ENCODE measurements around the gene DAO.

DAO gene

DNA sequence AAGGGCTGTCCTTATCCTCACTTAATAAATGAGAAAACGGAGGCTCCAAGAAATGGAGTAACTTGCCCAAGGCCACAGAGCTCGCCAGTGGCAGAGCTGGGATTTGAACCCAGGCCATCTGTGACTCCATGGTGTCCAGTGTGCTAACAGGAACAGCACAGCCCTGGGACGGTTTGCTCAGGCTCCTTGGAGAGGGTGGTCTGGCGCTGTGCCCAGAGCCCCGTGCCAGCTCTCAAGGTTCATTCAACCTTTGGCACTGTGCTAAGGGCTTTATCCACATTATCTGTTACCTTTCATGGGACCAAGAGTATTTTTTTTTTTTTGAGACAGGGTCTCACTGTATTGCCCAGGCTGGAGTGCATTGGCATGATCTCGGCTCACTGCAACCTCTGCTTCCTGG lies 8.1 kb downstream of the DAO start:
- no peak overlapping the region for H3K4me3 ChIP-seq (replicated peaks; ENCODE audit: insufficient read depth, low read length)
- TF ChIP-seq, protein P1, sequence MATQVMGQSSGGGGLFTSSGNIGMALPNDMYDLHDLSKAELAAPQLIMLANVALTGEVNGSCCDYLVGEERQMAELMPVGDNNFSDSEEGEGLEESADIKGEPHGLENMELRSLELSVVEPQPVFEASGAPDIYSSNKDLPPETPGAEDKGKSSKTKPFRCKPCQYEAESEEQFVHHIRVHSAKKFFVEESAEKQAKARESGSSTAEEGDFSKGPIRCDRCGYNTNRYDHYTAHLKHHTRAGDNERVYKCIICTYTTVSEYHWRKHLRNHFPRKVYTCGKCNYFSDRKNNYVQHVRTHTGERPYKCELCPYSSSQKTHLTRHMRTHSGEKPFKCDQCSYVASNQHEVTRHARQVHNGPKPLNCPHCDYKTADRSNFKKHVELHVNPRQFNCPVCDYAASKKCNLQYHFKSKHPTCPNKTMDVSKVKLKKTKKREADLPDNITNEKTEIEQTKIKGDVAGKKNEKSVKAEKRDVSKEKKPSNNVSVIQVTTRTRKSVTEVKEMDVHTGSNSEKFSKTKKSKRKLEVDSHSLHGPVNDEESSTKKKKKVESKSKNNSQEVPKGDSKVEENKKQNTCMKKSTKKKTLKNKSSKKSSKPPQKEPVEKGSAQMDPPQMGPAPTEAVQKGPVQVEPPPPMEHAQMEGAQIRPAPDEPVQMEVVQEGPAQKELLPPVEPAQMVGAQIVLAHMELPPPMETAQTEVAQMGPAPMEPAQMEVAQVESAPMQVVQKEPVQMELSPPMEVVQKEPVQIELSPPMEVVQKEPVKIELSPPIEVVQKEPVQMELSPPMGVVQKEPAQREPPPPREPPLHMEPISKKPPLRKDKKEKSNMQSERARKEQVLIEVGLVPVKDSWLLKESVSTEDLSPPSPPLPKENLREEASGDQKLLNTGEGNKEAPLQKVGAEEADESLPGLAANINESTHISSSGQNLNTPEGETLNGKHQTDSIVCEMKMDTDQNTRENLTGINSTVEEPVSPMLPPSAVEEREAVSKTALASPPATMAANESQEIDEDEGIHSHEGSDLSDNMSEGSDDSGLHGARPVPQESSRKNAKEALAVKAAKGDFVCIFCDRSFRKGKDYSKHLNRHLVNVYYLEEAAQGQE (IDR thresholded peaks at IDR 0.05; ENCODE audit: insufficient replicate concordance, low read depth): no peak
- H3K27ac ChIP-seq (replicated peaks): no peak overlapping the region
- H3K27me3 ChIP-seq (ENCODE audit: insufficient read depth, poor library complexity, severe bottlenecking): no peaks in the 10 kb centered on the region
- no peak for DNase-seq (ENCODE audit: low read depth in 1 of 2, low spot score in 1 of 2)

DNA sequence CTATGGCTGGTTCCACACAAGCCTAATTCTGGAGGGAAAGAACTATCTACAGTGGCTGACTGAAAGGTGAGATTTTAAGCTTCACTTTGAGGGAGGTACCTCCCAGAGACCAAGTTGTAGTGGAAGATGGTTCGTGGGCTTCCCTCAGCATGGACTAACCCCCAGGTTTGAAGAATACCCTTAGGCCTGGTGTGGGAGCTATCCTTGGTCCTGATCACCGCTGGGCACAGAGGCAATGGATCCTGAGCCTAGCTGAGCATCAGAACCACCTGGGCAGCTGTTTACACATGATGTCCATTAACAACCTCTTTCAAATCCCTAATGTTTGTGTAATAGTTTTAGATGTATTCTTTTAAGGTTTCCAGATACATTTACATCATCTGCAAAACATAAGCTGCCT lies 10.3 kb downstream of the DAO start:
- no peak for DNase-seq (ENCODE audit: low read depth in 1 of 2, low spot score in 1 of 2)
- H3K27ac ChIP-seq (replicated peaks): no peak overlapping the region
- TF ChIP-seq POLR2AphosphoS5 (IDR thresholded peaks at IDR 0.05; ENCODE audit: low read depth): no peak
- TF ChIP-seq, protein P2, sequence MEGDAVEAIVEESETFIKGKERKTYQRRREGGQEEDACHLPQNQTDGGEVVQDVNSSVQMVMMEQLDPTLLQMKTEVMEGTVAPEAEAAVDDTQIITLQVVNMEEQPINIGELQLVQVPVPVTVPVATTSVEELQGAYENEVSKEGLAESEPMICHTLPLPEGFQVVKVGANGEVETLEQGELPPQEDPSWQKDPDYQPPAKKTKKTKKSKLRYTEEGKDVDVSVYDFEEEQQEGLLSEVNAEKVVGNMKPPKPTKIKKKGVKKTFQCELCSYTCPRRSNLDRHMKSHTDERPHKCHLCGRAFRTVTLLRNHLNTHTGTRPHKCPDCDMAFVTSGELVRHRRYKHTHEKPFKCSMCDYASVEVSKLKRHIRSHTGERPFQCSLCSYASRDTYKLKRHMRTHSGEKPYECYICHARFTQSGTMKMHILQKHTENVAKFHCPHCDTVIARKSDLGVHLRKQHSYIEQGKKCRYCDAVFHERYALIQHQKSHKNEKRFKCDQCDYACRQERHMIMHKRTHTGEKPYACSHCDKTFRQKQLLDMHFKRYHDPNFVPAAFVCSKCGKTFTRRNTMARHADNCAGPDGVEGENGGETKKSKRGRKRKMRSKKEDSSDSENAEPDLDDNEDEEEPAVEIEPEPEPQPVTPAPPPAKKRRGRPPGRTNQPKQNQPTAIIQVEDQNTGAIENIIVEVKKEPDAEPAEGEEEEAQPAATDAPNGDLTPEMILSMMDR (IDR thresholded peaks at IDR 0.05; ENCODE audit: insufficient read depth, low read length): no peak
- TF ChIP-seq GABPA (IDR thresholded peaks at IDR 0.05; ENCODE audit: low read depth): no peak
- TF ChIP-seq SPI1 (IDR thresholded peaks at IDR 0.05; ENCODE audit: borderline replicate concordance, low read depth): no peak
- TF ChIP-seq, protein P1 (IDR thresholded peaks at IDR 0.05; ENCODE audit: insufficient replicate concordance, low read depth): peak; percentile 96
- H3K4me3 ChIP-seq (replicated peaks; ENCODE audit: insufficient read depth, low read length): no peak overlapping the region
- H3K27me3 ChIP-seq (ENCODE audit: insufficient read depth, poor library complexity, severe bottlenecking): no peaks in the 10 kb centered on the region

DNA sequence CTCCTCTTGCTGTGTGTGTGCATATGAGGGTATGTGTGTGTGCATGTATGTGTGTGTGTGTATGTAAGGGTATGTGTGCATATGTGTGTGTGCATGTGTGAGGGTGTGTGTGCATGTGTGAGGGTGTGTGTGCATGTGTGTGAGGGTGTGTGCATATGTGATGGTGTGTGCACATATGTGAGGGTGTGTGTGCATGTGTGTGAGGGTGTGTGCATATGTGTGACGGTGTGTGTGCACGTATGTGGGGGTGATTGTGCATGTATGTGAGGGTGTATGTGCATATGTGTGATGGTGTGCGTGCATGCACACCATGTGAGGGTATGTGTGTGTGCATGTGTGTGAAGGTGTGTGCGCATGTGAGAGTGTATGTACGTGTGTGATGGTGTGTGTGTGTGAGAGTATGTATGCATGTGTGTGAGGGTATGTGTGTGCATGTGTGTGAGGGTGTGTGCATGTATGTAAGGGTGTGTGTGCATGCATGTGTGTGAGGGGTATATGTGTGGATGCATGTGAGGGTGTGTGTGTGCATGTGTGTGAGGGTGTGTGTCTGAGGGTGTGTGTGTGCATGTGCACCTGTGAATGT lies 15.4 kb downstream of the DAO start:
- H3K27me3 ChIP-seq (ENCODE audit: insufficient read depth, poor library complexity, severe bottlenecking): no peaks in the 10 kb centered on the region
- no peak overlapping the region for H3K27ac ChIP-seq (replicated peaks)
- TF ChIP-seq, protein P1 (IDR thresholded peaks at IDR 0.05; ENCODE audit: insufficient replicate concordance, low read depth): no peak
- TF ChIP-seq GABPA (IDR thresholded peaks at IDR 0.05; ENCODE audit: low read depth) (no peak), POLR2AphosphoS5 (IDR thresholded peaks at IDR 0.05; ENCODE audit: low read depth) (no peak), SPI1 (IDR thresholded peaks at IDR 0.05; ENCODE audit: borderline replicate concordance, low read depth) (no peak)
- TF ChIP-seq, protein P2 (IDR thresholded peaks at IDR 0.05; ENCODE audit: insufficient read depth, low read length): no peak
- DNase-seq (ENCODE audit: low read depth in 1 of 2, low spot score in 1 of 2): no peak
- no peak overlapping the region for H3K4me3 ChIP-seq (replicated peaks; ENCODE audit: insufficient read depth, low read length)

Data from HL-60 (cell line).